Motor neuron (in vitro differentiated cells): ENCODE data around the gene ADSS1. TPM values are rescaled to one million over a fixed set of nuclear protein-coding genes. Genes with fewer than 3 reads are reported as not detected.

Experiments
- ATAC-seq, 8 experiments: fragments of 200-7000 bp; cut with Tn5 transposase; replicated peaks in 6 of 8; 2 replicates each; pipeline ENCODE4 v1.8.0; 2021; ENCODE audit warnings: mild to moderate bottlenecking in 8 of 8, moderate library complexity in 8 of 8
- H3K27ac ChIP-seq, 2 donors: fragments of 250-450 bp; sonication (Bioruptor Pico); 2 replicates each; pipeline ENCODE4 v1.9.0; 2021; ENCODE audit warnings: antibody characterized with exemption in 2 of 2, mild to moderate bottlenecking in 2 of 2, moderate library complexity in 1 of 2
- H3K4me1 ChIP-seq, 2 donors: fragments of 250-450 bp; sonication (Bioruptor Pico); replicated peaks in 1 of 2; 2 replicates each; pipeline ENCODE4 v1.6.1; 2021; ENCODE audit warnings: antibody characterized with exemption in 2 of 2, mild to moderate bottlenecking in 2 of 2, moderate library complexity in 1 of 2
- H3K4me3 ChIP-seq, 5 donors: fragments of 250-450 bp; sonication (Bioruptor Pico); 2 replicates each; pipeline ENCODE4 v1.9.0; 2021; ENCODE audit warnings: antibody characterized with exemption in 5 of 5, mild to moderate bottlenecking in 5 of 5, moderate library complexity in 4 of 5
- WGBS, 10 experiments: fragments of 450-650 bp; shearing (Covaris generic); methylation state at CpG; one replicate each; pipeline ENCODE4 v1.0.0; 2022; 5-methylcytosine and 5-hydroxymethylcytosine counted together
- in situ Hi-C, 9 experiments: fragments of 400-800 bp; cut with MboI; loops; one replicate each; pipeline ENCODE4 v1.15.0; 2021; ENCODE audit warnings: low sequenced_read_pairs in 9 of 9, low pct_unique_long_range_greater_than_20kb in 2 of 9; ENCODE audit not compliant: unreplicated experiment in 9 of 9
- total RNA-seq, 8 experiments: library from RNA; unstranded; fragments of 300-600 nt; gene quantifications; 2 replicates each; pipeline versions ENCODE4 v1.2.3 to v1.2.4, GENCODE V29; 2022

ADSS1 gene
- total RNA-seq, 8 experiments from 2014 or later: 2.0 to 13.3 (median 3.1) TPM

DNA sequence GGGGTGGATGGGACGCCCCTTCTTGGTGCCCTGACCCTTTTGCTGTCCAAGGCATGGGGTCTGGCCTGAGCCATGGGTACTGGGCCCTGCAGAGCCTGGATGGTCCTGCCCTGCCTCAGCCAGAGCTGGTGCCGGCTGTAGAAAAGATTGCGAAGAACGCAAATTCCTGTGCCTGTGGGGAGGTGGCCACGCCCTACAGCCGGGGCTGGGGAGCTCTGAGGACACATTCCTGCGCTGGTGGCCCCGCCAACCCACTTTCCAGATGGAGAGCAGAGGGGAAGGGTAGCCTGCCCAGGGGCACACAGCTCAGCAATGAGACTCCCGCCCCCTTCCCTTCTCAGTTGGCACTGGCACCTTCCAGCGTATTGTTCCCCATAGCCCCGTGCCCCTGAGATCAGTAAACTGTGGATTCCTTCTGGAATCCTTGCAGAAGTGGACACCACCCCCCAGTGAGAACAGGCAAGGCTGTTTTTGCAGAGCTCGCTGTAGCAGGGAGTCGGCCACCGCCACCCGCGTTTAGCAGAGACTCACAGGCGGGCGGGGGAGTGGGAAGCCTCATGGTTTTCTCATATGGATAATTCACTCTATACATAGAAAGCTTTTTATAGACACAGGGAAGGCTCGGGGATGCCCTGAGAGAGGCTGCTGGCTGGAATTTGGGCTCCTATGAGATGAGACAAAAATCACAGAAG, 26.0 kb upstream of the ADSS1 start:
- H3K4me1 ChIP-seq: peaks cover 13 to 20% of the 10 kb centered on the region in 2 donors
- 14 to 100% (median 56%) methylated on average over 1 to 9 of the region's 19 CpGs; no CpG with 5 or more reads in 6 of the 10 experiments for WGBS, 10 experiments

DNA sequence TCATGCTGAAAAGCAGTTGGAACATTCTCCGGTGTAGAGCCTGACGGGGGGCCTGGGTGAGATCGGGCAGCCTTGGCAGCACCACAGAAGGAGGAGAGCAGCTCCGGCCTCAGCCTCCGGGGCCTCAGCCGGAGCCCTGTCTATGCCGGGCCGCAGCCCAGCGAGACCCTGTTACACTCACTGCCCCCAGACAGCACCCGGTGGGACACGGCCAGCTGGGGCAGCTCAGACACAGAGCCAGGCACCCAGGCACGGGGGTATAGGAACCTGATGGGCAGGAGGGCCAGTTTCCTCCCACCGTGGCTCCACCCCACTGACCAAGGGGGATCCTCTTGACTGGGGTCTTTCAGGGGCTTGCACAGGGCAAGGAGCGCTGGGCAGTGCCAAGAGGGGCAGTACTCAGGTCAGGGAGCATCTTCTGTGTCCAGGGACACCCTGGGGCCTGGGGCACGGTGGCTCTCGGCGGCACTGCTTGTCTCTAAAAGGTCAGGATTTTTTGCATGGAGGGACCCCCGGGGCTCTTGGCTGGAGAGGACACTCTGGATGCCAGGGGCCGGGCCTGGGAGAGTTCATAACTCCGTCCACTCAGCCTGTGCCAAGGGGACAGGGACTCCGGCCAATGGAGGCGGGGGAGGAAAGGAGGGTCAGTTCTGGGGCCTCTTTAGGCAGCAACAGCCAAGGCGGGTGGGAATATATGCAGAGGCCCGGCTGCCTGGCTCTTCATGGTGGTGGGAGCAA, 25.2 kb upstream of the ADSS1 start:
- no peak for ATAC-seq
- 89 to 100% (median 96%) methylated on average over 2 to 11 of the region's 24 CpGs; no CpG with 5 or more reads in 6 of the 10 experiments for WGBS, 10 experiments
- Histone ChIP-seq H3K27ac (no peak overlapping the region), H3K4me3 (no peak overlapping the region), H3K4me1 (peaks cover 13 to 20% of the 10 kb centered on the region in 2 donors)
- in situ Hi-C loops: no loop called here

More for the DNA sequence above, 26.0 kb upstream of the ADSS1 start:
- no peak overlapping the region for H3K27ac ChIP-seq
- in situ Hi-C loops: no loop called here
- peak in 7 of 8 experiments; percentile 6 to 80 (median 28) for ATAC-seq
- H3K4me3 ChIP-seq: no peak overlapping the region

- in situ Hi-C loops: no loop called here
- no peak overlapping the region for H3K27ac ChIP-seq
- H3K4me3 ChIP-seq: no peak overlapping the region
- 100% methylated on average over 1 of the region's 12 CpGs; no CpG with 5 or more reads in 9 of the 10 experiments for WGBS, 10 experiments
- ATAC-seq: no peak
- H3K4me1 ChIP-seq: peaks cover 12 to 16% of the 10 kb centered on the region in 2 donors
These were observed 24.6 kb upstream of the ADSS1 start for GRCh38 chr14:104699426-104699748.

DNA sequence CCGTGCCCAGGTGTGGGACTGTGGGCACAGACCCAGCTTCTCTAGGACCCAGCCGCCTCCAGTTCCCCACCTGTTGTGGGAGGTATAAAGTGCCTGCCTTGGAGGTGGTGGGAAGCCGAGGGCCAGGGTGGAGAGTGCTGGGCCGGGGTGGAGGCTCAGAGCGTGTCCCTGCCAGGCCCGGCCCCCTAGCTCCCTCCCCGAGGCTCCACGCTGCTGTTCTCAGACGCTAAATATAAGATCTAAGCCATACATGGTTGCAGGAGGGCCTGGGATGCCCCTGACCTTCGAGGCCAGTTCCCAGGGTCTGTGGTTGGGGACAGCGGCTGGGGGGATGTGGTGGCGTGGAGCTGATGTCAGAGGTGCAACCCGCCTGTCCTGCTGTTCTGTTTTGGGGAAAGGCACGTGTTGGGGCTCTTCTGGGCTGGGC, 23.8 kb upstream of the ADSS1 start:
- ATAC-seq: no peak
- Histone ChIP-seq H3K27ac (no peak overlapping the region), H3K4me1 (peaks cover 5 to 8% of the 10 kb centered on the region in 2 donors), H3K4me3 (no peak overlapping the region)
- no CpG with 5 or more reads among the region's 14 CpGs for WGBS, 10 experiments
- in situ Hi-C loops: no loop called here

- Histone ChIP-seq H3K4me3 (no peak overlapping the region), H3K4me1 (peaks cover 3 to 5% of the 10 kb centered on the region in 2 donors), H3K27ac (no peak overlapping the region)
- WGBS, 10 experiments: 90 to 93% methylated on average over 2 to 3 of the region's 22 CpGs; no CpG with 5 or more reads in 8 of the 10 experiments
- no peak for ATAC-seq
- in situ Hi-C loops: no loop called here
These were observed 23.2 kb upstream of the ADSS1 start for GRCh38 chr14:104700747-104701217.

GRCh38 chr14:104701383-104702076, 22.5 kb upstream of the ADSS1 start:
- in situ Hi-C loops: no loop called here
- ATAC-seq: no peak
- Histone ChIP-seq H3K27ac (no peak overlapping the region), H3K4me3 (no peak overlapping the region), H3K4me1 (peaks cover 3 to 5% of the 10 kb centered on the region in 2 donors)
- WGBS, 10 experiments: 100% methylated on average over 3 of the region's 46 CpGs; no CpG with 5 or more reads in 9 of the 10 experiments

GRCh38 chr14:104702106-104702505, 21.9 kb upstream of the ADSS1 start:
- H3K4me1 ChIP-seq: peaks cover 4 to 5% of the 10 kb centered on the region in 2 donors
- H3K27ac ChIP-seq: no peak overlapping the region
- in situ Hi-C loops: no loop called here
- no peak for ATAC-seq
- WGBS, 10 experiments: no CpG with 5 or more reads among the region's 12 CpGs
- no peak overlapping the region for H3K4me3 ChIP-seq

GRCh38 chr14:104702673-104703072, 21.4 kb upstream of the ADSS1 start:
- in situ Hi-C loops: no loop called here

DNA sequence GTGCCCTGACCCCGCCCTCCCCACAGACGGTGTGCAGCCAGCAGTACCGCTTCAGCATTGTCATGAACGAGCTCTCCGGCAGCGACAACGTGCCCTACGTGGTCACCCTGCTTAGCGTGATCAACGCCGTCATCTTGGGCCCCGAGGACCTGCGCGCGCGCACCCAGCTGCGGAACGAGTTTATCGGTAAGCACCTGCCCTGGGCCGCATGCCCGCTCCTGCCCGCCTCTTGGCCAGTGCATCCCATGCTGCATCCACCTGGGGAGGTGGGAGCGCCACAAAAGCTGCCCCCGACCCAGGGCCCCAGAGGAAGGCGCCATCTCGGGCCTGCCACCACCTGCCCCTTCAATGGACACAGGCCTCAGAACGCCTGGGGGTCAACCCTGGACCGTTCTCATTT, 20.8 kb upstream of the ADSS1 start:
- Histone ChIP-seq H3K27ac (no peak overlapping the region), H3K4me1 (peaks cover 2 to 4% of the 10 kb centered on the region in 2 donors), H3K4me3 (no peak overlapping the region)
- ATAC-seq: no peak
- in situ Hi-C loops: no loop called here
- 96 to 100% (median 100%) methylated on average over 3 to 5 of the region's 28 CpGs; no CpG with 5 or more reads in 7 of the 10 experiments for WGBS, 10 experiments

More at GRCh38 chr14:104702673-104703072, 21.4 kb upstream of the ADSS1 start:
- Histone ChIP-seq H3K4me3 (no peak overlapping the region), H3K27ac (no peak overlapping the region), H3K4me1 (peaks cover 5 to 6% of the 10 kb centered on the region in 2 donors)
- WGBS, 10 experiments: no CpG with 5 or more reads among the region's 4 CpGs
- ATAC-seq: no peak

DNA sequence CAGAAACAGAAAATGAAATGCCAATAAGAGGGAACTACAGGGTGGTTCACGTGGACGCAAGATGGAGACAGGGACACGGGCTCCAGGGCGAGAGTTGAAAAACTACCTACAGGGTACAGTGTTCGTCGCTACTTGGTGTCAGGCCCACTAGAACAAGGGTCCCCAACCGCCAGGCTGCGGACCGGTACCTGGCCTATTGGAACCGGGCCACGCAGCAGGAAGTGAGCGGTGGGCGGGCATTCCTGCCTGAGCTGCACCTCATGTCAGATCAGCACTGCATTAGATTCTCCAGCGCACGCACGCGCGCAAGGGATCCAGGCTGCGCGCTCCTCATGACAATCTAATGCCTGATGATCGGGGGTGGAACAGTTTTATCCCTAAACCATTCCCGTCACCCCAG, 19.8 kb upstream of the ADSS1 start:
- in situ Hi-C loops: no loop called here
- H3K4me1 ChIP-seq: peaks cover 0 to 7% of the 10 kb centered on the region in 2 donors
- no peak overlapping the region for H3K27ac ChIP-seq
- H3K4me3 ChIP-seq: no peak overlapping the region
- 86 to 100% (median 98%) methylated on average over 2 to 21 of the region's 22 CpGs; no CpG with 5 or more reads in 5 of the 10 experiments for WGBS, 10 experiments
- no peak for ATAC-seq

DNA sequence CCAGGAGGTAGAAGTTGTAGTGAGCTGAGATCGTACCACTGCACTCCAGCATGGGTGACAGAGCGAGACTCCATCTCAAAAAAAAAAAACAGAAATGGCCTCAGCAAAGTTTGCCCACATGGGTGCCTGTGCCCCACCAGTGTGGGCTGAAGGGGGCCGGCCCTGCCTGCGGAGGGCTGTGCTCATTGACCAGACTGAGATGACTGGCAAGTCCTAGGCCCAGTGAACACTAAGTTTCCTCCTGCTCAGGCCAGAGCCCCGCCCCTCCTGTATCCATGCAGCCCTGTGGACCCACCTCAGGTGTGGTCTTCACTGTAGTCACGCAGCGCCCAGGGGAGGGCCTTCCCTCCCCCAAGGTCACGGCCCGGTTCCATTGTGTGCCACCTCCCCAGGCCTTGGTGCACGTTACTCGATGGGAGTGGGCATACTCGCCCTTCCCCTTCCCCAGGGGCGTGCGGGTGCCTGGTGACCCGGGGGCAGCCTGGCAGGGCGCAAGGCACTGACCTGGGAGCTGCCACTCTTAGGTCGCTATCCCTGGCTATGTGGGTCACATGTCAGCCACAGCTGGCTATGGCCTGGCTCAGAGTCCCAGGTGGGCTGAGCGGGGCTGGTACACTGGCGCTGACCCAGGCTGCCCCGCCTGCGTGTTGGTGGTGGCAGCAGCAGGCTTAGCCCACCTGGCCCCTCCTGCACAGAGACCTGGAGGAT, 18.5 kb upstream of the ADSS1 start:
- ATAC-seq: no peak
- in situ Hi-C loops: no loop called here
- peaks cover 0 to 7% of the 10 kb centered on the region in 2 donors for H3K4me1 ChIP-seq
- H3K4me3 ChIP-seq: no peak overlapping the region
- WGBS, 10 experiments: 86 to 100% methylated on average over 1 of the region's 21 CpGs; no CpG with 5 or more reads in 8 of the 10 experiments
- no peak overlapping the region for H3K27ac ChIP-seq

DNA sequence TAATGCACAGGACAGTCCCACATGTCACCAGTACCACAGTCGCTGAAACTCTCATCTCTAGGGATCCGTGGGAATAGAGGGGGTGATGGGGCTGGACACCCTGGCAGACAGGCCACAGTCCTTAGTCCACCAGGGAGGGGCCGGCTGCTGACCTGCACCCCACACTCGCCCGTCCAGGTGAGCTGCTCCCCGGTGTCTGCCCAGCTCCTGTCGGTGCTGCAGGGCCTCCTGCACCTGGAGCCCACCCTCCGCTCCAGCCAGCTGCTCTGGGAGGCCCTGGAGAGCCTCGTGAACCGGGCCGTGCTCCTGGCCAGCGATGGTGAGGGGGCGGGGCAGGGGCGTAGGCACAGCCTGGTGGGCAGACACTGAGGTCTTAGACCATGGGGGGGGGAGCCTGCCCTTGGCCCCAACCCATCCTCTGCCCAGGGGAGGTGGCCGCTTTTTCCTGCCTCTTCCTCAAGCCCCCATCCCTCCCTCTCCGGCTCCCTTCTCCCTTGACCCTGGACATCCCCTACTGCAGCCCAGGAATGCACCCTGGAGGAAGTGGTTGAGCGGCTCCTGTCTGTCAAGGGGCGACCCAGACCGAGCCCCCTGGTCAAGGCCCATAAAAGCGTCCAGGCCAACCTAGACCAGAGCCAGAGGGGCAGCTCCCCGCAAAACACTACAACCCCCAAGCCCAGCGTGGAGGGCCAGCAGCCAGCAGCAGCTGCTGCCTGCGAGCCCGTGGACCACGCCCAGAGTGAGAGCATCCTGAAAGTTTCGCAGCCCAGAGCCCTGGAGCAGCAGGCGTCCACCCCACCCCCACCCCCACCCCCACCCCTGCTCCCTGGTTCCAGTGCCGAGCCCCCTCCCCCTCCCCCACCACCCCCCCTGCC, 17.1 kb upstream of the ADSS1 start:
- in situ Hi-C loops: no loop called here
- no peak overlapping the region for H3K4me3 ChIP-seq
- peaks cover 0 to 7% of the 10 kb centered on the region in 2 donors for H3K4me1 ChIP-seq
- no peak overlapping the region for H3K27ac ChIP-seq
- 60% methylated on average over 1 of the region's 28 CpGs; no CpG with 5 or more reads in 9 of the 10 experiments for WGBS, 10 experiments
- ATAC-seq: peak in 3 of 8 experiments; percentile 39 to 63 (median 53)
